ENCODE measurements around the gene ZAP70. TPM values are rescaled to one million over a fixed set of nuclear protein-coding genes. Genes with fewer than 3 reads are reported as not detected.
"Not testable (repeated sequence)": the region's sequence is repeated elsewhere in the genome, so short reads cannot be mapped to it uniquely, and the experiment has no call there.

The ZAP70 gene
- total RNA-seq, 4 donors from 2014 or later, result 11.5 to 75.1 (median 27.2) TPM

- H3K27ac ChIP-seq, result no peak within 1 kb of the TSS
- no peak within 1 kb of the TSS for H3K4me3 ChIP-seq
- TF ChIP-seq POLR2A (IDR thresholded peaks at IDR 0.05) (no peak), CTCF (IDR thresholded peaks at IDR 0.05) (no peak)
- H3K9me3 ChIP-seq, result no peaks in the 10 kb centered on the region
- no peak for DNase-seq
- no peaks in the 10 kb centered on the region for H3K36me3 ChIP-seq
- no peaks in the 10 kb centered on the region for H3K27me3 ChIP-seq
- H3K4me1 ChIP-seq, result peaks cover 0 to 5% (median 0%) of the 10 kb centered on the region in 4 donors
These were observed 43.9 kb upstream of the ZAP70 start, which contains the start of gene C2orf92 for GRCh38 chr2:97669448-97669847. TSS of gene C2orf92 (plus strand) at chr2:97669713. CDS start at chr2:97669789, 76 bp downstream.

DNA sequence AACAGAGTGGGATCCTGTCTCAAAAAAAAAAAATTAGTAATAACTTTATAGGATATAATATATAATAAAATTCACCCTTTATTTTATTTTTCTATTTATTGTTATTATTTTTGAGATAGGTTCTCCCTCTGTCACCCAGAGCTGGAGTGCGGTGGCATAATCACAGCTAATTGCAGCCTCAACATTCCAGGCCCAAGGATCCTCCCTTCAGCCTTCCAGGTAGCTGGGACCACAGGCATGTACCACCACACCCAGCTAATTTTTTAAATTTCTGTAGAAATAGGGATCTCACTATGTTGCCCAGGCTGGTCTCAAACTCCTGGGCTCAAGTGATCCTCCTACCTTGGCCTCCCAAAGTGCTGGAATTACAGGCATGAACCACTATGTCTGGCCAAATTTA lies 42.9 kb upstream of the ZAP70 start:
- H3K36me3 ChIP-seq, result no peaks in the 10 kb centered on the region
- no peak overlapping the region for H3K4me3 ChIP-seq
- TF ChIP-seq CTCF (IDR thresholded peaks at IDR 0.05), result no peak
- TF ChIP-seq POLR2A (IDR thresholded peaks at IDR 0.05), result no peak
- DNase-seq, result no peak
- H3K27me3 ChIP-seq, result no peaks in the 10 kb centered on the region
- no peaks in the 10 kb centered on the region for H3K9me3 ChIP-seq
- H3K27ac ChIP-seq, result no peak overlapping the region
- H3K4me1 ChIP-seq, result no peaks in the 10 kb centered on the region

- no peak for TF ChIP-seq CTCF (IDR thresholded peaks at IDR 0.05)
These were observed 41.9 kb upstream of the ZAP70 start for GRCh38 chr2:97671526-97671925.

GRCh38 chr2:97672606-97673140 lies 40.7 kb upstream of the ZAP70 start:
- not testable (repeated sequence) for H3K4me1 ChIP-seq, H3K36me3 ChIP-seq, H3K27ac ChIP-seq, DNase-seq, H3K27me3 ChIP-seq, H3K4me3 ChIP-seq, H3K9me3 ChIP-seq

More at GRCh38 chr2:97671526-97671925, 41.9 kb upstream of the ZAP70 start:
- Histone ChIP-seq H3K36me3 (no peaks in the 10 kb centered on the region), H3K4me1 (no peaks in the 10 kb centered on the region), H3K27me3 (no peaks in the 10 kb centered on the region), H3K9me3 (no peaks in the 10 kb centered on the region), H3K4me3 (no peak overlapping the region), H3K27ac (no peak overlapping the region)
- DNase-seq, result no peak

DNA sequence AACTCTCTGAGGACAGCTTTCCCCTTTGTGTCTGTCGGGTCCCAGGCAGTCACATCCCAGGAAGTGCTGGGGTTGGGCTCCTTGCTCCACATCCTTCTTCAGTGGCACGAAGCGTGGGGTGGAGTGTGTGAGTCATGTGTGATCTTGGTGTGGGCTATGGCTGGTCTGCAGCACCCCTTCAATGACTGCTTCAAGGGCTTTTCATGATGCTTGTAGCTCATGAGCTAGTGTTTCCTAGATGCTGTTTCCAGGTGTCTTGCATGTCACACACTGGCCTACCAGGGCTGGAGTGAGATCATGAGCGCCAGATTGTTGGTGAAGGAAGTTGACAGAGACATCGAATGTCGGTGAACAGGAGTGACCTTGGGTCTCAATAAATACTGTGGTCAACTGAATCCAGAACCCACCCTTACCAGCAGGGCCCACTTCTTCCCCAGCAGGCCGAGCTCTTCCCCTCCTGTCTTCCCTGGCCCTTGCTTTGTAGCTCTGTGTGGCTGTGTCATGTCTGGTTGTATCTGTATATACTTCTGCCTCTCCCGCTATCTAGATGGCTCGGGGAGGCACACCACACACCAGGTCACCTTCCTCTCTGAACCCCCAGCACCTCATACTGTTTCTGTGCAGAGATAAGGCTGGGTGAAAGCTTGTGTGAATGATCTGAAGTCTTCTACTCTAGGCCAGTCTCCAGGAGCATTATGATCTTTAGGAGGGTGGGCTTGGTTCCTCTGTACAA lies 40.0 kb upstream of the ZAP70 start:
- no peak overlapping the region for H3K27ac ChIP-seq
- no peak for DNase-seq
- TF ChIP-seq POLR2A (IDR thresholded peaks at IDR 0.05), result no peak
- TF ChIP-seq CTCF (IDR thresholded peaks at IDR 0.05), result no peak

GRCh38 chr2:97673915-97674283 lies 39.5 kb upstream of the ZAP70 start:
- no peak for DNase-seq

More for the DNA sequence above, 40.0 kb upstream of the ZAP70 start:
- no peaks in the 10 kb centered on the region for H3K4me1 ChIP-seq
- no peaks in the 10 kb centered on the region for H3K36me3 ChIP-seq
- H3K9me3 ChIP-seq, result no peaks in the 10 kb centered on the region
- no peak overlapping the region for H3K4me3 ChIP-seq
- H3K27me3 ChIP-seq, result no peaks in the 10 kb centered on the region

More at GRCh38 chr2:97673915-97674283, 39.5 kb upstream of the ZAP70 start:
- H3K4me1 ChIP-seq, result no peaks in the 10 kb centered on the region
- no peak for TF ChIP-seq POLR2A (IDR thresholded peaks at IDR 0.05)
- no peak for TF ChIP-seq CTCF (IDR thresholded peaks at IDR 0.05)
- H3K27ac ChIP-seq, result no peak overlapping the region
- no peaks in the 10 kb centered on the region for H3K9me3 ChIP-seq
- H3K27me3 ChIP-seq, result no peaks in the 10 kb centered on the region
- no peaks in the 10 kb centered on the region for H3K36me3 ChIP-seq
- H3K4me3 ChIP-seq, result no peak overlapping the region
